Measurements from ENCODE around the gene OR10H1. TPM values are rescaled to one million over a fixed set of nuclear protein-coding genes. Genes with fewer than 3 reads are reported as not detected.
"Not testable (repeated sequence)": the region's sequence is repeated elsewhere in the genome, so short reads cannot be mapped to it uniquely, and the experiment has no call there.

The OR10H1 gene
- polyA plus RNA-seq, 2 of the 4 experiments (the other 2 are of a cell fraction): not detected

DNA sequence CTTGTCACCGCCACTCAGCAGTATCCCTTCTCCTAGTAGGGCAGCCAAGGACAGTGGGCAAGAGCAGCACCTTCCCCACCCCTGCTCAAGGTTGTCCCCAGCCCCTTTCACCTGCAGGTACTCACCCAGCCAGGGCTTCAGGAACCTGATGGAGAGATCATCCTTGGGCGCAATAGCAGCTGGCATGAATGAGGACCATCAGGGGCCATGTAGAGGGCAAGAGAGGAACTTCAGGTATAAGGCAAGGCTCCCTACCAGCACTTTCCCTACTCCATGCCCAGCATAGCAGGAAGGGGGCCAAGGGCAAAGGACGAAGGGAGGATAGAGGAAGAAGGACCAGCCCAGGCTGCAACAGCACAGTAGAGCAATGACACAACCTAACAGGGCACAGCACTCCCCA is 41.3 kb downstream of the OR10H1 start:
- CTCF ChIA-PET; POLR2A ChIA-PET; FAIRE-seq; H3K4me3 ChIP-seq; H3K27ac ChIP-seq; H3K4me1 ChIP-seq; DNase-seq (ENCODE audit: low read depth in 1 of 2, low spot score in 1 of 2); H3K4me2 ChIP-seq; H3K9me3 ChIP-seq; ATAC-seq: not testable (repeated sequence)
- WGBS (ENCODE audit: missing lambda C conversion rate): 31% methylated on average over 2 of the region's 3 CpGs

GRCh38 chr19:15769586-15769985 is 45.9 kb downstream of the OR10H1 start:
- H3K4me2 ChIP-seq: no peak overlapping the region
- no peak for DNase-seq (ENCODE audit: low read depth in 1 of 2, low spot score in 1 of 2)
- POLR2A ChIA-PET: no interaction called here
- 51% methylated on average over 5 of the region's 6 CpGs for WGBS (ENCODE audit: missing lambda C conversion rate)
- no peak for ATAC-seq
- TF ChIP-seq, protein P1, sequence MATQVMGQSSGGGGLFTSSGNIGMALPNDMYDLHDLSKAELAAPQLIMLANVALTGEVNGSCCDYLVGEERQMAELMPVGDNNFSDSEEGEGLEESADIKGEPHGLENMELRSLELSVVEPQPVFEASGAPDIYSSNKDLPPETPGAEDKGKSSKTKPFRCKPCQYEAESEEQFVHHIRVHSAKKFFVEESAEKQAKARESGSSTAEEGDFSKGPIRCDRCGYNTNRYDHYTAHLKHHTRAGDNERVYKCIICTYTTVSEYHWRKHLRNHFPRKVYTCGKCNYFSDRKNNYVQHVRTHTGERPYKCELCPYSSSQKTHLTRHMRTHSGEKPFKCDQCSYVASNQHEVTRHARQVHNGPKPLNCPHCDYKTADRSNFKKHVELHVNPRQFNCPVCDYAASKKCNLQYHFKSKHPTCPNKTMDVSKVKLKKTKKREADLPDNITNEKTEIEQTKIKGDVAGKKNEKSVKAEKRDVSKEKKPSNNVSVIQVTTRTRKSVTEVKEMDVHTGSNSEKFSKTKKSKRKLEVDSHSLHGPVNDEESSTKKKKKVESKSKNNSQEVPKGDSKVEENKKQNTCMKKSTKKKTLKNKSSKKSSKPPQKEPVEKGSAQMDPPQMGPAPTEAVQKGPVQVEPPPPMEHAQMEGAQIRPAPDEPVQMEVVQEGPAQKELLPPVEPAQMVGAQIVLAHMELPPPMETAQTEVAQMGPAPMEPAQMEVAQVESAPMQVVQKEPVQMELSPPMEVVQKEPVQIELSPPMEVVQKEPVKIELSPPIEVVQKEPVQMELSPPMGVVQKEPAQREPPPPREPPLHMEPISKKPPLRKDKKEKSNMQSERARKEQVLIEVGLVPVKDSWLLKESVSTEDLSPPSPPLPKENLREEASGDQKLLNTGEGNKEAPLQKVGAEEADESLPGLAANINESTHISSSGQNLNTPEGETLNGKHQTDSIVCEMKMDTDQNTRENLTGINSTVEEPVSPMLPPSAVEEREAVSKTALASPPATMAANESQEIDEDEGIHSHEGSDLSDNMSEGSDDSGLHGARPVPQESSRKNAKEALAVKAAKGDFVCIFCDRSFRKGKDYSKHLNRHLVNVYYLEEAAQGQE (IDR thresholded peaks at IDR 0.05): peak; percentile 79
- no peak for TF ChIP-seq RCOR1 (IDR thresholded peaks at IDR 0.05; ENCODE audit: low read depth, low read length)
- no peak for TF ChIP-seq CHD4 (IDR thresholded peaks at IDR 0.05; ENCODE audit: borderline replicate concordance)
- no peak overlapping the region for H3K27ac ChIP-seq
- no peaks in the 10 kb centered on the region for H3K9me3 ChIP-seq
- CTCF ChIA-PET: interaction anchor here (1.3 kb wide), 1 partner anchor 29 kb away, joined by 4 read pairs; no protein-coding TSS in a partner anchor
- no peaks in the 10 kb centered on the region for H3K4me1 ChIP-seq
- no peak for FAIRE-seq
- H3K4me3 ChIP-seq: no peak overlapping the region

GRCh38 chr19:15759962-15760565 is 55.4 kb downstream of the OR10H1 start:
- Histone ChIP-seq H3K4me2 (no peak overlapping the region), H3K9me3 (no peaks in the 10 kb centered on the region), H3K27ac (no peak overlapping the region), H3K4me1 (no peaks in the 10 kb centered on the region), H3K4me3 (no peak overlapping the region)
- TF ChIP-seq RAD21 (conservative IDR thresholded peaks at IDR 0.05 in 1 of 2, IDR thresholded peaks at IDR 0.05 in 1 of 2) (peak in 1 of 2 experiments; percentile 54; a peak in 2 of 5 replicates), CTCF (IDR thresholded peaks at IDR 0.05) (peak; percentile 26; the same call in 1 of the 3 replicates), SMC3 (IDR thresholded peaks at IDR 0.05) (peak; percentile 35; the same call in 2 of the 3 replicates), ZFP36 (IDR thresholded peaks at IDR 0.05; ENCODE audit: borderline replicate concordance, partially characterized antibody) (no peak)
- ChIA-PET POLR2A (no interaction called here), CTCF (interaction anchor here (0.6 to 1.4 kb wide), 4 partner anchors 50 to 139 kb away, joined by 3 read pairs; no protein-coding TSS in a partner anchor)
- no peak for FAIRE-seq
- ATAC-seq: peak in 1 of 2 experiments; percentile 46; a peak in 1 of 6 replicates
- WGBS (ENCODE audit: missing lambda C conversion rate): 20% methylated on average over 12 of the region's 28 CpGs
- DNase-seq (ENCODE audit: low read depth in 1 of 2, low spot score in 1 of 2): peak in 1 of 2 experiments; percentile 18

DNA sequence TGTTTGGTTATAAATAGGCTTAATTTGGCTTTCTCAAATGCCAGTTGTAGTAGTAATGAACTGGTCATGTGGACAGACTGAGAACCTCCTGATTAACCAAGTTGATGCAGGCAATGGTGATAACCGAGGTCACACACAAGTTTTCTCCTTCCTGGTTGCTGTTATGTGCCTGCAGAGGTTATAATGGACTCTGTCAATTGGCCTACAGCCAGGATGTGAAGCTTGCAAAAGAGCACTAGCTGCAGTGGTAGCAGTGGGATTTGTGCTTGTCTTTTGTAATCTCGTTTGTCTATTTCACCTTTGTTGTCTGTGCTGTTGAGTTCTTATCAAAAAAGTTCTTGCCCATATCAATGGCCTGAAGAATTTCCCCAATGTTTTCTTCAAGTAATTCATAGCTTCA is 57.1 kb downstream of the OR10H1 start:
- ATAC-seq (no peak), FAIRE-seq (no peak), DNase-seq (ENCODE audit: low read depth in 1 of 2, low spot score in 1 of 2) (no peak)
- 4% methylated on average over 2 of the region's 2 CpGs for WGBS (ENCODE audit: missing lambda C conversion rate)
- no peak overlapping the region for H3K4me2 ChIP-seq
- H3K27ac ChIP-seq: no peak overlapping the region
- CTCF ChIA-PET: interaction anchor here (0.6 kb wide), 1 partner anchor 29 kb away, joined by 3 read pairs; the partner anchor contains the start of gene OR10H5
- no peak overlapping the region for H3K4me3 ChIP-seq
- TF ChIP-seq HOXB13 (CRISPR knock-in tag; IDR thresholded peaks at IDR 0.05; ENCODE audit: low read depth) (no peak), NPAS2 (CRISPR knock-in tag; IDR thresholded peaks at IDR 0.05; ENCODE audit: borderline replicate concordance) (no peak), CTCF (IDR thresholded peaks at IDR 0.05) (no peak), SMC3 (IDR thresholded peaks at IDR 0.05) (no peak), CBX2 (IDR thresholded peaks at IDR 0.05; ENCODE audit: borderline replicate concordance, low read depth) (no peak), FOSL2 (IDR thresholded peaks at IDR 0.05) (no peak), FOSL2 (CRISPR knock-in tag; IDR thresholded peaks at IDR 0.05) (no peak), ZC3H11A (IDR thresholded peaks at IDR 0.05) (no peak), NR3C1 (IDR thresholded peaks at IDR 0.05) (no peak), SREBF2 (IDR thresholded peaks at IDR 0.05) (no peak), RAD21 (conservative IDR thresholded peaks at IDR 0.05 in 1 of 2, IDR thresholded peaks at IDR 0.05 in 1 of 2) (no peak)
- TF ChIP-seq, protein P1 (IDR thresholded peaks at IDR 0.05): no peak
- no peaks in the 10 kb centered on the region for H3K9me3 ChIP-seq
- no peaks in the 10 kb centered on the region for H3K4me1 ChIP-seq
- POLR2A ChIA-PET: no interaction called here
